GM18909 (cell line): ENCODE measurements around the gene FLNB.

Experiments used
- ATAC-seq: cut with Tn5 transposase; IDR thresholded peaks from one replicate; pipeline ENCODE4 v1.9.1; 2021; ENCODE audit warnings: mild to moderate bottlenecking; ENCODE audit not compliant: unreplicated experiment, poor library complexity

Gene FLNB

DNA sequence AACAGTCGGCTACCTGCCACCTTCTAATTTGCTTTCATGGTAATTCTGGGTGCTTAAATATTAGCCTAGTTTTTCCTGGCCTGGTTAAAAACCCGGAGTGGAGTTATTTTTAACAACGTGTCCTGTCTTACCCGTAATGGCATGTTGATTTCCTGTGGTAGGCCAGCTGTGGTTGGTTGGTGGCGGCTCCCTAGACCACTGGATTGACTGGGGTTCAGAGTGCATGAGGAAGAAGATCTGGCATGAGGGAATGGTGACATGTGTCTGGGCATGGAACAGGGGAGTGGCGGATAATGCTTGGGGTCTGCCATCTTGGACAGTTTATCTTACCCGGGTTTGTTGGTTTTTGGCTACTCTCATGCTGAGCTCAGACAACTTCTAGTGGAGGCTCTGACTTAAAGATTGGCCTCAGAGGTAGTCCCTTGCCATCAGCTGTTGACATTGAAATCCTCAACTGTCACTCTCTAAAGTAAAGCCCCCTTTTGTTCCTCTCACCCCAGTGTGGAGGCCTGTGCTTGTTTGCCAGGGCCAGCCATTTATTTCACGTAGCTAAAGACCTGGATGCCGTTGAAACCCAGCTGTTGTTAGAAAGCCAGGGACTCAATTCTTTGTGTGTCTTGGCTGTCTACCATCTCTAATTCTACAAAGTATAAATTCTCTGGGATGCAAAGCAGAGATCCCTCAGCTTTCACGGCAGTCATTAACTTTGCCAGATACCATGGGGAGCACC lies 121.0 kb downstream of the FLNB start:
- no peak for ATAC-seq

DNA sequence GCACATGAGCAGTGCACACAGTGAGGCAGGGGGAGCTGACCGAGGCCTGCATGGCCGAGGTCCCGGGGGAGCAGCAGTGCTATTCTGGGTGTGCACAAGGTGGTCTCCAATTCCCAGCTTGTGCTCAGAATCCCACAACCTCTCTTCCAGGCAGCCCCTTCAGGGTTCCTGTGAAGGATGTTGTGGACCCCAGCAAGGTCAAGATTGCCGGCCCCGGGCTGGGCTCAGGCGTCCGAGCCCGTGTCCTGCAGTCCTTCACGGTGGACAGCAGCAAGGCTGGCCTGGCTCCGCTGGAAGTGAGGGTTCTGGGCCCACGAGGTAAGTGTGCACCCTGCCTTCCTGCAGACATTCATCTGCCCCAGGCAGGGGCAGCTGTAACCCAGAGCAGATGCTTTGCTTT lies 122.4 kb downstream of the FLNB start:
- no peak for ATAC-seq

DNA sequence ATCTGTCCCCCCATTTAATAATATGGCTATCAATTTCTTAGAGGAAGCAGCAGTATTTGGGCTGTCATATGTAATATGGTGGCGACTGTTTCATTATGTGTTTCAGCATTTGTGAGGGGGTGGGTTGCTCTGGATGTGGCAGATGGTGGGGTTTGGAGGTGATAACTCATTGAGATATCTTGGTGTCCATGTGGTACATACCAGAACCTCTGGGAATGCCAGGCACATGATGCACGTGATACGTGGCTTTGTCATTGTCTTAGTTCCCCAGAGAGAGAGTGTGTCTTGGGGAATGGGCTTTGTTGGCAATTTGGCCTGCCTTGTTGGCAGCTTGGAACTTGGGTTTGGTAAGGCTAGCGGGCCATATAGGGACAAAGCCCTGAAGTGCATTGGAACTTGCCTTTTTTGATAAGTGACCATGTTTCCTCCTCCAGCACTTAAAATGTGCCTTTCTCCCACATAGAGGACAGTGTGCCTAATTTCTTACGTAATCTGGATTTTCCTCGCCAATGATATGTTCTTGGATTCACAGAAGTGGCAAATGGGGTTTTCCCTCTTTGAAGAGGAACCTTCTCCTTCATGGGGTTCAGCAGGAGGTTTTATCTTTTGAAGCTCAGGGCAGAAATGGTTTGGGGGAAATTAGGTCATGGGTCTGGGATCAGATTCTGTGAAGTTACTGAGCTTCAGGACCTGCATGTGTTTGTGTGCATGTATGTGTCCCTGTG lies 123.0 kb downstream of the FLNB start:
- no peak for ATAC-seq

DNA sequence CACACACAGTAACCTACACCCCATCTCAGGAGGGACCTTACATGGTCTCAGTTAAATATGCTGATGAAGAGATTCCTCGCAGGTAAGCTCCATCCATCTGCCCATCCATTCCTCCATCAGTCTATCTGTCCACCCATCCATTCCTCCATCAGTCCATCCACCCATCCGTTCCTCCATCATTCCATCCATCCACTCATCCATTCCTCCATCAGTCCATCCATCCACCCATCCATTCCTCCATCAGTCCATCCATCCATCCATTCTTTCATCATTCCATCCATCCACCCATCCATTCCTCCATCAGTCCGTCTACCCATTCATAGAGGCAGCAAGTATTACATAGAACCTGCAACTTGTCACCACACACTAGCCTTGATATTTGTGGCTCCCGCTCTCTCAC lies 124.6 kb downstream of the FLNB start:
- ATAC-seq, result no peak

DNA sequence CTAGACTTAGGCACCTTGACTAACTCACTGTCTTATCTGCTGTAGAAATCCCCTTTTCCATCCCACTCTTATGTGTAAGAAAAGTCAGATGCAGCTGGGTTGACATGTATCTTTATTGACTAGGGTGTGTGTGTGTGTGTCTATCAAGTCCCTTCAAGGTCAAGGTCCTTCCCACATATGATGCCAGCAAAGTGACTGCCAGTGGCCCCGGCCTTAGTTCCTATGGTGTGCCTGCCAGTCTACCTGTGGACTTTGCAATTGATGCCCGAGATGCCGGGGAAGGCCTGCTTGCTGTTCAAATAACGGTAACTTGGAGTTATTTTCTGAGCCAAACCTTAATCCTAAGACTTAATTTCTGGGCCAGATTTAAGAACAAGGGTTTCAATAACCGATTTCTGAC lies 126.2 kb downstream of the FLNB start:
- ATAC-seq, result no peak

DNA sequence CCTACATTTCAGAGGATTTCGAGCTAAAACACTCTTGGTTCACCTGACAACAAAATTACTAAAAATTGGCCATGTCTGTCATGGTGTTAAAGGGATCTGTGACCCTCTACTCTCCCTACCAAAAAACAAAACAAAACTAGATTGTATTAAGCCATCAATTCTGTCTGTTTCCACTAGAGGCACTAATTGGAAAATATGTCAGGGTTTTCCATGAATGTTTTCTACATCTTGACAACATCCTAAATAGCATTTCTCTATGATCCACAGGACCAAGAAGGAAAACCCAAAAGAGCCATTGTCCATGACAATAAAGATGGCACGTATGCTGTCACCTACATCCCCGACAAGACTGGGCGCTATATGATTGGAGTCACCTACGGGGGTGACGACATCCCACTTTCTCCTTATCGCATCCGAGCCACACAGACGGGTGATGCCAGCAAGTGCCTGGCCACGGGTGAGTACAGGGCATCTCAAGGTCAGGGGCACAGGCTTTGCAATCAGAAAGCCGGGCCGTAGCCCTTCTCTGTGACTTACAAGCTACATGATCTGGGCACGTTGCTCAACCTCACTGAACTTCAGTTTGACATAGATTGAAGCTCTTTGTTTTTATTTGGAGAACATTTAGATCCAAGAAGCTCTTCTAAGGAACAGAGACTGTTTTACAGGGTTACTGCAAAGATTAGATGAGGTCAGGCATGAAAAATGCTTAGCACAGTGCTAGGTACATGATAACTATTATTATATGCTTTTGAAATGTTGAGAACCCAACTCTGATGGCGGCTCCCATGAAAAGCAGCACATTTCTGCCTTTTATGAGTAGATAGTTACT lies 127.7 kb downstream of the FLNB start:
- no peak for ATAC-seq

DNA sequence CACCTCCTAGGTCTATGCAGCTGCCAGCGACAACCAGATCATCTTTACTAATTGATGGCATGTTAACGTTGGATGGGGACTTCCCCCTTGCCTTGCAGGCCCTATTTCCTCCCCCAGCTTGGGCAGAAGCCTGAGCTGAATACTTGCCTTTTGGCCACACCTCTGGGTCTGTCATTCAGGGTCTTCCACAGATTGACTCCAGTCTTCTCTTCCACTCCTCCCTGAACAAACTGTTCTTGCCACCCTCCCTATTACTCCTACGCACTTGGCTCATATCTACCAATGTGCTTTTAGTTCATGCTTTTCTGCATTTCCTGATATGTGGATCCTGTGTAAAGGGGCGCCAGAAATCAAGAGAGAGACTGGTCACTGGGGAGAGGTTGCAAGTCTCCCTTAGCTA lies 129.1 kb downstream of the FLNB start:
- ATAC-seq, result no peak

DNA sequence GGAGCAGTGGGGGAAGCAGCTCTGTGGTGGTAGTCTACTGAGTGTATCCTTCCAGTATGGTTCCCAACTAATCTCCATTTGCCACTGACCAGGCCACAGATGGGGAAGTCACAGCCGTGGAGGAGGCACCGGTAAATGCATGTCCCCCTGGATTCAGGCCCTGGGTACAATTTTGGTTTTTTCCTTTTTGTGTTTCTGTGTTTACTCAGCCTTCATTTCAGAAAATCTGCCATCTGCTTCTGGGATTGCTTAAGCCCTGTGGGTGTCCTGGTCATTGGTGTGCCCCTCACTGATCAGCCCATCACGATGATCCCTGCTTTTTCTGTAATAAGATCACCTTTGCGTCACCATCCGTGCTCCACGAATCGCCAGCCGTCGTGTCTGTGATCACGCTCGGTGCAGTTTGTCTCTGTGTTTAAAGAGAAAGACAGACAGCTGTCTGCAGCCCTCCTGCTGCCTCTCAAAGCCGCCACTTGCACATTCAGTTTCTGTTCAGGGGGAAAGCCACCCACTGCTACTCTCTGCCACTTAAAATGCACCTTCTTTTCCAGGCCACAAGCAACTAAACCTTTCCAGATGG lies 133.6 kb downstream of the FLNB start:
- ATAC-seq, result no peak

DNA sequence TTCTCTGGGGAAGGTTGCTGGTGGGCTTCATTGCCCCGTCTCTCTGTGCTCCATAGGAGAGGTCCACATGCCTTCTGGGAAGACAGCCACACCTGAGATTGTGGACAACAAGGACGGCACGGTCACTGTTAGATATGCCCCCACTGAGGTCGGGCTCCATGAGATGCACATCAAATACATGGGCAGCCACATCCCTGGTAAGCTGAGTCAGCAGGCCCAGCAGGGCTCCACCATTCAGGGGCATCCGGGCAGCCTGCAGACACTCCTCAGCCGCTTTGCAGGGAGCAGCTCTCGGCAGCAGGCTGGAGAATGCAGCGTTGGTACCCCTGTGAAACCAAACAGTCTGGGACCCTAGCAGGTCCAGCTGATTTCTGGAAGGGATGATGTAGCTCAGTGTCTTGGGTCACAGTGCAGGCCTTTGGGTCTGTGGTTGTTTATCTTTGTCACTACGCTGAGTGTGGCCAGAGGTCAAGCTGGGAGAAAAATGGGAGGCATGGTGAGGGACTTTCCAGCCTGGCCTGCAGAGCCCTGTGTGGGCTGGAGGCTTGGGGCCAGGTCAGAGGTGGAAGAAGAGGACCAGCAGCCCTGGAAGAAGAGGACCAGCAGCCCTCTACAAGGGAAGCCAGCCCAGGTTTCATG lies 135.3 kb downstream of the FLNB start:
- ATAC-seq, result no peak

DNA sequence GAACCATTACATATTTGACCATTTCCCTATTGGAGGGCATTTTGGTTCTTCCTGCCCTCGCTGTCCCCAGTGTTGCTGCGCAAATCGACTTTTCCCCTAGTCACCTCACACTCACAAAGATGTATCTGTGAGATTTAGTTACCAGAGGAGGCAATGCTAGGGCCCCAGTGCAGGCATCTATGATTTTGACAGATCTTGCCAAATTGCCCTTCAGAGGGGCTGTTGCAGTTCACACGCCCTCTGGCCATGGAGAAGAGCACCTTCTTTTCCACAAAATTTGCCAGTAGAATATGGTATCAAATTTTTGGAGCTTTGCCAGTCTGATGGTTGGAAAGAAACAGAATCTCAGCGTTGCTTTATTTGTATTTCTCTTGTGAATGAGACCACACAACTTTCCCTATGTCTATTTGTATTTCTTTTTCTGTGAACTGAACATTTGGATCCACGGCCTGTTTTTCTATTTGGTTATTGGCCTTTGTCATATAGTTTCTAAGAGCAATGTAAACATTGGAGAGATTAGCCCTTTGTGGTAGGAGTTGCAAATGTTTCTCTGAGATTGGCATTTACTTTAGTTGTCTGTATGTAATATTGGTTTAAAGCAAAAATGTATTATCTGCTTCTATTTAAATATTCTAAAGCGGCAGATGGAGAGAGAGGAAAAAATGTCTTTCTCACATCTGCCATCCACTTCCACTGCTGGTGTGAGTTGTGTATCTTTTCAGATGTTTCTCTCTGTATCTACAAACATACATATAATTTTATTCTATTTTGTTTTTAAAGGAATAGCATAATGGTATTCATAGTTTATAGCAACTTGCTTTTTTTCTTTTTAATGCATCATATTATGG lies 136.5 kb downstream of the FLNB start:
- no peak for ATAC-seq

DNA sequence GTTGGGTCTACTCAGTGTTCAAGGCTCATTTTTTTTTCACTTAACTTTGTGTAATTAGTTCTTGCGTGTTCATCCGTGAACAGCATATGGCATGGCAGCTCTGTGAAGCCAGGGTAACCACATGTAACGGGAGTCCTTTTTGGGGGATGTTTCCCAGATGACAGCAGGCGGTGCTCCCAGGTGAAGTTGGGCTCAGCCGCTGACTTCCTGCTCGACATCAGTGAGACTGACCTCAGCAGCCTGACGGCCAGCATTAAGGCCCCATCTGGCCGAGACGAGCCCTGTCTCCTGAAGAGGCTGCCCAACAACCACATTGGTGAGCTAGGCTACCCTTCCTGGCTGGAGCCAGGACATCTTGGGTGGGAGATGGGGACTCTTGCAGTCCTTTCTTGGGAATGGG lies 139.8 kb downstream of the FLNB start:
- no peak for ATAC-seq

DNA sequence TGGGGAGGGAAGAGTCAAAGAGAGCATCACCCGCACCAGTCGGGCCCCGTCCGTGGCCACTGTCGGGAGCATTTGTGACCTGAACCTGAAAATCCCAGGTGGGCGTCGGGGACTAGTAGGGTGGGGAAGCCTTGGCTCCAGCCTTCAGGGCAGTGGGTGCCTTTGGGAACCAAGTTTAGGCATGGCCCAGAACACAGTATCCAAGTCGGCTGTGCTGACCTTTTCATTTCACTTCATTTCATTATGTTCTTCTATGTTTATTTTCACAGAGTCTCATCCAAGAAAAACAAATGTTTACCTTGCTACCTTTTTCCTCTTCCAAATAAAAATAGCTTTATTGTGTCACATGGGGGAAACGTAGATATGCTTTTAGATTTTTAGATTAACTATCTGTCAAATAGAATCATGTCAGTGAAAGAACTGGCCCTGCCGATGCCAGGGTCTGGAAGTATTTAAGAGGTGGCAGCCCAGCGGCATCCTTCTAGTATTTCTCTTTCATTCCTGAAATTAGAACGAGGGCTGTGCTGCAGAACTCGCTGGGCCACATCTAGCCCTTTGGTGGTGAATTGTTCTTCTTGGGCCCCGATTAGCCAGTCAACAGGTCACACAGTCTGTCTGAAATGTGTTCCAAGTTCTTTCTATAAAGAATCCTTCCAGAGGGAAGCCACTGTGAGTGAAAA lies 142.0 kb downstream of the FLNB start:
- no peak for ATAC-seq

DNA sequence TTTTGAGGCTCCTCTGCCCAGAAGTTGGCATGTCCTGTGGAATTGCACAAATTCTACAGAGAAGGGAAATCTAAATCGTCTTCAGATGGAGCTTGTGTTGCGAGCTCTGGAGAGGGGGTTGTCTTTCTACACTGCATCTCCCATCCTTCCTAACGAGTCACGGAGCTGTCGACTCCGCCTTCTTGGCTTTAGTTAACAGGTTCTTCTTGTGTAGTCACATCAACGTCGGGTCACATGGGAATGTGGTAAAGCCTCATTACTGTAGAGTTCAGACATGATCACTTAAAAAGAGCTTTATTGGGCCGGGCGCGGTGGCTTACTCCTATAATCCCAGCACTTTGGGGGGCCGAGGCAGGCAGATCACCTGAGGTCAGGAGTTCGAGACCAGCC lies 142.6 kb downstream of the FLNB start:
- ATAC-seq, result no peak

DNA sequence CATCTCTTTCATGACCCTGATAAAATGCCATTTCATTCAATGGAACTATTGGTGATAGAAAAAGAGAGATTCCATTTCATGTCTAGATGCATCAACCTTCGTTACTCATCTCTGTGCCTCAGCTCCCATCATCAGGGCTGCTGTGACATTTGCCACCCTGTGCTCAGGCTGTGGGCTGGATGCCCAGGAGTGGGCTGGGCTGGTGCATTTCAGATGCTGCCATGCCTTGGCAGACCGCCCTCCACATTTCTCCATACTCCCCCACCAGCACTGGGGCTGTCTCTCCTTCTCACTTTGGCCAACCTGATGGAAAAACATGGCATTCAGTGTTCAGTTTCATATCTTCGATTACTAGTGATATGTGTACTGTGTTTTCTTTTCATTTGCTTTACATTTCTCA lies 143.4 kb downstream of the FLNB start:
- no peak for ATAC-seq

DNA sequence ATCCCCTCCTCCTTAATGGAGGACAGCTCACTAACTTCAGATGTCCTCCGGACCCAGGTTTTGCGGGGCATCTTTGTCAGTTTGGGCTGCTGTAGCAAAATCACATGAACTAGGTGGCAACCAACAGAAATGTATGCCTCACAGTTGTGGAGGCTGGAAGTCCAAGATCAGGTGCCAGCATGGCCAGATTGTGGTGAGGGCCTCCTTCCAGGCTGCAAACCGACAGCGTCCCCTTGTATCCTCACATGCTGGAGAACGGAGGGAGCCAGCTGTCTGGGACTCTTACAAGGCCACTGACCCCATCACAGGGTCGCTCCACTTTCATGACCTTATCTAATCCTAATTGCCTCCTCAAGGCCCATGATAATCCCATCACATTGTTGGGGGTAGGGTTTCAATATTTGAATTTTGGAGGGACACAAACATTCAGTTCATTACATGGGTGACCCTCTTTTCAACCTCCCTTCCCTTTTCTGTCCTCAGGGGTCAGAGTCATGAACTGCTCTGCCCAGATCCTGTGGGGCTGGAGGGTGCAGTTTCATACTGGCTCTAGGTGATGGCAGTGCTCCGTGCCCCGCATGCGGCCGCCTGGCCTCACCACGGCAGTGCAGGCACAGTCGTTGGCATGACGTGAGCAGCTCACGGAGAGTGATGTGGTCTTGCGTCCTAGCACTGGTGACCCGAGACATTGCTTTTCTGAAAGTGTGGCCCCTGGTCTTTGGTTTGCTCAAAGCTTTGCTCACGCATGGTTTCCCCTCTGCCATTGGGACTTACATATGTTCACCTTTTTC lies 144.2 kb downstream of the FLNB start:
- ATAC-seq, result no peak

DNA sequence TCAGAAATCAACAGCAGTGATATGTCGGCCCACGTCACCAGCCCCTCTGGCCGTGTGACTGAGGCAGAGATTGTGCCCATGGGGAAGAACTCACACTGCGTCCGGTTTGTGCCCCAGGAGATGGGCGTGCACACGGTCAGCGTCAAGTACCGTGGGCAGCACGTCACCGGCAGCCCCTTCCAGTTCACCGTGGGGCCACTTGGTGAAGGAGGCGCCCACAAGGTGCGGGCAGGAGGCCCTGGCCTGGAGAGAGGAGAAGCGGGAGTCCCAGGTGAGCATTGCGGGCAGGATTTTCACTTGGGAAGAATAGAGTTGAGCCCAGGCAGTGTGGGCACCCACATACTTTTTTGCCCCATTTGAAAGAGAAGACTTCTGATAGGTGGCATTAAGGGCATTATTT lies 145.1 kb downstream of the FLNB start:
- ATAC-seq, result no peak

DNA sequence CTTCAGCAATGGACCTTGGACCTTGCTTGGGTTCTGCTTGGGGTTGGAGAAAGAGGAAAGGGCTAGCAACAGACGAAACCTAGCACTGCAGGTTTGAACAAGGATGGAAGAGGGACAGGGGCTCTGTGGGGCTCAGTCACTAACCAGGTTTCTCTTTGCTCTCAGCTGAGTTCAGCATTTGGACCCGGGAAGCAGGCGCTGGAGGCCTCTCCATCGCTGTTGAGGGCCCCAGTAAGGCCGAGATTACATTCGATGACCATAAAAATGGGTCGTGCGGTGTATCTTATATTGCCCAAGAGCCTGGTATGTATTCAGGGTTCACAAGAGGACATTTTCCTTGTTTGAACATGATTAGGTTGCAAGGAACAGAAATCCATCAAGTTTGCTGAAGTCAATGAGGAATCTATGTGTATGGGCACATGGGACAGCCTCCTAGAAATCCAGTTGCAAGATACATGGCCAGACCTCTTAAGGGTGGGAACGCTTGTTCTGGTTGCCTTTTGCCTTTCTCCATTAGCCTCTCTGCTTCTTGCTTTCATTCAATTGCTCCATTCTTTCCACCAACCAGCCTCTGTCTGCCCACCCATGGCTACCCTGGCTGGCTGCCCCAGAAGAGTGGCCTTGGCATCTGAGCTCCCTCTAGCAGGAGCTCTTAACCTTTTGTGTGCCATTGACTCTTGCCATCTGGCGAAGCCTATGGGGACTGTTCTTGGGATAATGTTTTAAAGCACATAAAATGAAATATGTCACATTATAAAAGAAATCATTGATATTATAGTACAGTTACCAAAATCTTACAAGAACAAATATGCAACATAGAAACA lies 146.6 kb downstream of the FLNB start:
- ATAC-seq, result no peak
